SK-N-SH treated with all-trans-retinoic acid at 6 μM for 48 hours (cell line): Measurements from ENCODE around the gene RALGPS1.

Source experiments
- ATAC-seq: fragments of 200-7000 bp; cut with Tn5 transposase; 3 replicates; pipeline ENCODE4 v1.9.1; 2020; ENCODE audit warnings: mild to moderate bottlenecking, moderate library complexity
- ARNTL ChIP-seq: fragments of 450-650 bp; formaldehyde crosslinking; IDR thresholded peaks from 2 replicates; pipeline ENCODE4 v1.5.0; 2020; ENCODE audit warnings: low read depth, mild to moderate bottlenecking, moderate library complexity, borderline replicate concordance
- CSDC2 ChIP-seq: fragments of 250-450 bp; sonication (Bioruptor Pico); IDR thresholded peaks from 2 replicates; pipeline ENCODE4 v1.5.0; 2020; ENCODE audit warnings: mild to moderate bottlenecking, moderate library complexity
- ESRRG ChIP-seq: fragments of 250-450 bp; sonication (Bioruptor Pico); IDR thresholded peaks from 2 replicates; pipeline ENCODE4 v1.6.1; 2021; ENCODE audit warnings: mild to moderate bottlenecking
- ISL1 ChIP-seq: fragments of 250-450 bp; sonication (Bioruptor Pico); IDR thresholded peaks from 2 replicates; pipeline ENCODE4 v2.1.2; 2022; ENCODE audit warnings: mild to moderate bottlenecking, moderate library complexity
- OSR1 ChIP-seq: fragments of 250-450 bp; sonication (Bioruptor Pico); IDR thresholded peaks from 2 replicates; pipeline ENCODE4 v1.8.0; 2022; ENCODE audit warnings: moderate library complexity, mild to moderate bottlenecking, inconsistent platforms
- PPARA ChIP-seq: fragments of 250-450 bp; sonication (Bioruptor Pico); IDR thresholded peaks from 2 replicates; pipeline ENCODE4 v1.5.0; 2020; ENCODE audit warnings: mild to moderate bottlenecking, borderline replicate concordance
- RARB ChIP-seq: fragments of 250-450 bp; sonication (Bioruptor Pico); IDR thresholded peaks from 2 replicates; pipeline ENCODE4 v1.8.0; 2021; ENCODE audit warnings: mild to moderate bottlenecking, moderate library complexity
- TCF4 ChIP-seq: fragments of 250-450 bp; sonication (Bioruptor Pico); IDR thresholded peaks from 2 replicates; pipeline ENCODE4 v1.8.0; 2021; ENCODE audit warnings: mild to moderate bottlenecking, moderate library complexity, borderline replicate concordance
- TOX ChIP-seq: fragments of 250-450 bp; sonication (Bioruptor Pico); IDR thresholded peaks from 2 replicates; pipeline ENCODE4 v1.8.0; 2021; ENCODE audit warnings: mild to moderate bottlenecking, moderate library complexity, borderline replicate concordance
- ZC3H10 ChIP-seq: fragments of 250-450 bp; sonication (Bioruptor Pico); IDR thresholded peaks from 2 replicates; pipeline ENCODE4 v1.5.1; 2021; ENCODE audit warnings: mild to moderate bottlenecking, moderate library complexity
- ZFP3 ChIP-seq: fragments of 250-450 bp; sonication (Bioruptor Pico); IDR thresholded peaks from 2 replicates; pipeline ENCODE4 v1.5.0; 2020; ENCODE audit warnings: mild to moderate bottlenecking, moderate library complexity
- ZNF565 ChIP-seq: fragments of 450-650 bp; formaldehyde crosslinking; conservative IDR thresholded peaks from 2 replicates; pipeline ENCODE4 v1.5.0; 2020; ENCODE audit warnings: low read depth, mild to moderate bottlenecking, moderate library complexity
- TF ChIP-seq, protein P1 (sequence below): fragments of 250-450 bp; sonication (Bioruptor Pico); IDR thresholded peaks from 2 replicates; pipeline ENCODE4 v1.8.0; 2021; ENCODE audit warnings: low read depth, mild to moderate bottlenecking, moderate library complexity, borderline replicate concordance
- TF ChIP-seq, protein P2 (sequence below): fragments of 250-450 bp; sonication (Bioruptor Pico); IDR thresholded peaks from 2 replicates; pipeline ENCODE4 v1.5.1; 2021; ENCODE audit warnings: mild to moderate bottlenecking, moderate library complexity
- TF ChIP-seq, protein P3 (sequence below): fragments of 250-450 bp; sonication (Bioruptor Pico); IDR thresholded peaks from 2 replicates; pipeline ENCODE4 v1.5.0; 2020; ENCODE audit warnings: mild to moderate bottlenecking, moderate library complexity
- TF ChIP-seq, protein P4 (sequence below): fragments of 250-450 bp; sonication (Bioruptor Pico); IDR thresholded peaks from 2 replicates; pipeline ENCODE4 v1.5.1; 2020; ENCODE audit warnings: low read depth, mild to moderate bottlenecking, moderate library complexity
- TF ChIP-seq, protein P5 (sequence below): fragments of 250-450 bp; sonication (Bioruptor Pico); IDR thresholded peaks from 2 replicates; pipeline ENCODE4 v1.8.0; 2020; ENCODE audit warnings: mild to moderate bottlenecking, moderate library complexity, borderline replicate concordance

RALGPS1 gene

DNA sequence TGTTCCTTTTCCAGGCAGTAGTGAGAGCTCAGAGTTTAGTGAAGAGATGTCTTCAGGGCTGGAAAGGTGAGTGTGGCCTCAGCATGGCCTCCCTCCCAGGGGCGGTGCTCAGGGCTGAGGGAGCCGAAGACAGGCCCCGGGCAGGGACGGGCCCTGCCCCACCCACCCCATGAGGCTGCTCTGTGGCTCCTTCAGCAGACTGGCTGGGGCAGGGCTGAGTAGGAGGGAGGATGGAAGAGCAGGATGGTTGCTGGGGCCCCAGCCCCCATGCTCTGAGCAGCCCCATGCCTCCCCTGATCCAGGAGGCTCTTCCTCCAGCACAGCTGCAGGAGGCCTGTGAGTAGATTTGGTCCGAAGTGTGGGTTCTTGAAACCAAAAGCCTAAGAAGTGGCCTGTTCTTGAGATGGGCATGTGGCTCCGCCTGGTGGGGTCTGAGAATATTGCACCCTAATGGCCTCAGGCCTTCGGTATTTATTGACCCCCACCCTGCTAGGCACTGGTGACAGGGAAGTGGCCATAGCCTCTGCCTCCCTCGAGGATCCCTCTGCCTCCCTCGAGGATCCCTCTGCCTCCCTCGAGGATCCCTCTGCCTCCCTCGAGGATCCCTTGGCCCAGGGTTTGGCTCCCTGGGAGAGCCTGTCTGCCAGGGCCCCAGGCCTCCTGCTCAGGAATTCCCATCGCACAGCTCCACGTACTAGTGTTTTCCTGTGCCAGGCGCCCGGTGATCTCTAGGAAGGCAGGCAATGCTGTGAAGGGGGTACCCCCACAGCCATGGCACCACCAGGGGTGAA lies 284.6 kb downstream of the RALGPS1 start:
- ATAC-seq = peak; percentile 80
- TF ChIP-seq, protein P1, sequence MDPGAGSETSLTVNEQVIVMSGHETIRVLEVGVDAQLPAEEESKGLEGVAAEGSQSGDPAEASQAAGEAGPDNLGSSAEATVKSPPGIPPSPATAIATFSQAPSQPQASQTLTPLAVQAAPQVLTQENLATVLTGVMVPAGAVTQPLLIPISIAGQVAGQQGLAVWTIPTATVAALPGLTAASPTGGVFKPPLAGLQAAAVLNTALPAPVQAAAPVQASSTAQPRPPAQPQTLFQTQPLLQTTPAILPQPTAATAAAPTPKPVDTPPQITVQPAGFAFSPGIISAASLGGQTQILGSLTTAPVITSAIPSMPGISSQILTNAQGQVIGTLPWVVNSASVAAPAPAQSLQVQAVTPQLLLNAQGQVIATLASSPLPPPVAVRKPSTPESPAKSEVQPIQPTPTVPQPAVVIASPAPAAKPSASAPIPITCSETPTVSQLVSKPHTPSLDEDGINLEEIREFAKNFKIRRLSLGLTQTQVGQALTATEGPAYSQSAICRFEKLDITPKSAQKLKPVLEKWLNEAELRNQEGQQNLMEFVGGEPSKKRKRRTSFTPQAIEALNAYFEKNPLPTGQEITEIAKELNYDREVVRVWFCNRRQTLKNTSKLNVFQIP (CRISPR knock-in tag) = no peak
- no peak for TF ChIP-seq ZFP3 (CRISPR knock-in tag)
- no peak for TF ChIP-seq ISL1 (CRISPR knock-in tag)
- TF ChIP-seq, protein P2, sequence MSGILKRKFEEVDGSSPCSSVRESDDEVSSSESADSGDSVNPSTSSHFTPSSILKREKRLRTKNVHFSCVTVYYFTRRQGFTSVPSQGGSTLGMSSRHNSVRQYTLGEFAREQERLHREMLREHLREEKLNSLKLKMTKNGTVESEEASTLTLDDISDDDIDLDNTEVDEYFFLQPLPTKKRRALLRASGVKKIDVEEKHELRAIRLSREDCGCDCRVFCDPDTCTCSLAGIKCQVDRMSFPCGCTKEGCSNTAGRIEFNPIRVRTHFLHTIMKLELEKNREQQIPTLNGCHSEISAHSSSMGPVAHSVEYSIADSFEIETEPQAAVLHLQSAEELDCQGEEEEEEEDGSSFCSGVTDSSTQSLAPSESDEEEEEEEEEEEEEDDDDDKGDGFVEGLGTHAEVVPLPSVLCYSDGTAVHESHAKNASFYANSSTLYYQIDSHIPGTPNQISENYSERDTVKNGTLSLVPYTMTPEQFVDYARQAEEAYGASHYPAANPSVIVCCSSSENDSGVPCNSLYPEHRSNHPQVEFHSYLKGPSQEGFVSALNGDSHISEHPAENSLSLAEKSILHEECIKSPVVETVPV (CRISPR knock-in tag) = no peak
- no peak for TF ChIP-seq TOX (CRISPR knock-in tag)
- TF ChIP-seq, protein P3, sequence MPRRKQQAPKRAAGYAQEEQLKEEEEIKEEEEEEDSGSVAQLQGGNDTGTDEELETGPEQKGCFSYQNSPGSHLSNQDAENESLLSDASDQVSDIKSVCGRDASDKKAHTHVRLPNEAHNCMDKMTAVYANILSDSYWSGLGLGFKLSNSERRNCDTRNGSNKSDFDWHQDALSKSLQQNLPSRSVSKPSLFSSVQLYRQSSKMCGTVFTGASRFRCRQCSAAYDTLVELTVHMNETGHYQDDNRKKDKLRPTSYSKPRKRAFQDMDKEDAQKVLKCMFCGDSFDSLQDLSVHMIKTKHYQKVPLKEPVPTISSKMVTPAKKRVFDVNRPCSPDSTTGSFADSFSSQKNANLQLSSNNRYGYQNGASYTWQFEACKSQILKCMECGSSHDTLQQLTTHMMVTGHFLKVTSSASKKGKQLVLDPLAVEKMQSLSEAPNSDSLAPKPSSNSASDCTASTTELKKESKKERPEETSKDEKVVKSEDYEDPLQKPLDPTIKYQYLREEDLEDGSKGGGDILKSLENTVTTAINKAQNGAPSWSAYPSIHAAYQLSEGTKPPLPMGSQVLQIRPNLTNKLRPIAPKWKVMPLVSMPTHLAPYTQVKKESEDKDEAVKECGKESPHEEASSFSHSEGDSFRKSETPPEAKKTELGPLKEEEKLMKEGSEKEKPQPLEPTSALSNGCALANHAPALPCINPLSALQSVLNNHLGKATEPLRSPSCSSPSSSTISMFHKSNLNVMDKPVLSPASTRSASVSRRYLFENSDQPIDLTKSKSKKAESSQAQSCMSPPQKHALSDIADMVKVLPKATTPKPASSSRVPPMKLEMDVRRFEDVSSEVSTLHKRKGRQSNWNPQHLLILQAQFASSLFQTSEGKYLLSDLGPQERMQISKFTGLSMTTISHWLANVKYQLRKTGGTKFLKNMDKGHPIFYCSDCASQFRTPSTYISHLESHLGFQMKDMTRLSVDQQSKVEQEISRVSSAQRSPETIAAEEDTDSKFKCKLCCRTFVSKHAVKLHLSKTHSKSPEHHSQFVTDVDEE = no peak
- TF ChIP-seq, protein P4, sequence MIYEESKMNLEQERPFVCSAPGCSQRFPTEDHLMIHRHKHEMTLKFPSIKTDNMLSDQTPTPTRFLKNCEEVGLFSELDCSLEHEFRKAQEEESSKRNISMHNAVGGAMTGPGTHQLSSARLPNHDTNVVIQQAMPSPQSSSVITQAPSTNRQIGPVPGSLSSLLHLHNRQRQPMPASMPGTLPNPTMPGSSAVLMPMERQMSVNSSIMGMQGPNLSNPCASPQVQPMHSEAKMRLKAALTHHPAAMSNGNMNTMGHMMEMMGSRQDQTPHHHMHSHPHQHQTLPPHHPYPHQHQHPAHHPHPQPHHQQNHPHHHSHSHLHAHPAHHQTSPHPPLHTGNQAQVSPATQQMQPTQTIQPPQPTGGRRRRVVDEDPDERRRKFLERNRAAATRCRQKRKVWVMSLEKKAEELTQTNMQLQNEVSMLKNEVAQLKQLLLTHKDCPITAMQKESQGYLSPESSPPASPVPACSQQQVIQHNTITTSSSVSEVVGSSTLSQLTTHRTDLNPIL (CRISPR knock-in tag) = no peak
- TF ChIP-seq PPARA (CRISPR knock-in tag) = no peak
- no peak for TF ChIP-seq OSR1 (CRISPR knock-in tag)
- no peak for TF ChIP-seq RARB (CRISPR knock-in tag)
- TF ChIP-seq ARNTL (CRISPR knock-in tag) = no peak
- no peak for TF ChIP-seq ESRRG
- no peak for TF ChIP-seq ZNF565 (CRISPR knock-in tag)
- TF ChIP-seq, all 23 proteins: peak for 0

DNA sequence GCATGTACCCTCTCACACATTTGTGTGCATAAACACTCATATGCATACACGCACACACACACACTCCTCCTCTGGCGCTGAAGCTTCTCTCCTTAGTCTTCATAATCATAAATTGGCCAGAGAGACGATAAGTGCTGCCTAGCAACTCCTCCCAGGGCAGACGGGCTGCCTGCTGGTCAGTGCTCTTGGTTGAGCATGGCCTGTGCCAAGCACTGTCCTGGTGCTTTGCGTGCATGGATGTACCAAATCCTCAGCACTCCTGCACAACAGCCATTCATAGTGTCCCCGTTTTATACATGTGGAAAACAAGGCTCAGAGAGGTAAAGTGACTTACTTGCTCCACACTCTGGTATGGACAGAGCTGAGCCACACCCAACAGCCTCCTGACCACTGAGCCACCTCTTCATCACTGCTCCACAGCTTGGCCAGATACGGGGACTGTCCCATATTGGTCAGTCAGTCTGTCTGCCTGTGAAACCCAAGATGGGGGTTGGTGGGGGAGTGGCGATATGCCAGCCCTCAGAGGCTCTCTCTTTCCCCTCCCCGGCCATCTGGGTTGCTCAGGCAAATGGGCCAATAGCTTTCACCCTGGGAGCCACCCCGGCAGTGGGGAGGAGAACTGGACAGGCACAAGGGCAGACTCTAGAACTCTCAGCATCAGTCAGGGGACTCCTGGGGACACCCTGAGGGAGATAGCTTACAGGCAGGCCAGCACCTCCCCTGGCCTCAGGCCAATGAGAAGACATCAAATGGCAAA lies 285.7 kb downstream of the RALGPS1 start:
- no peak for ATAC-seq
- TF ChIP-seq CSDC2 (CRISPR knock-in tag) (no peak), TCF4 (no peak)
- TF ChIP-seq, protein P1 (CRISPR knock-in tag) = no peak

DNA sequence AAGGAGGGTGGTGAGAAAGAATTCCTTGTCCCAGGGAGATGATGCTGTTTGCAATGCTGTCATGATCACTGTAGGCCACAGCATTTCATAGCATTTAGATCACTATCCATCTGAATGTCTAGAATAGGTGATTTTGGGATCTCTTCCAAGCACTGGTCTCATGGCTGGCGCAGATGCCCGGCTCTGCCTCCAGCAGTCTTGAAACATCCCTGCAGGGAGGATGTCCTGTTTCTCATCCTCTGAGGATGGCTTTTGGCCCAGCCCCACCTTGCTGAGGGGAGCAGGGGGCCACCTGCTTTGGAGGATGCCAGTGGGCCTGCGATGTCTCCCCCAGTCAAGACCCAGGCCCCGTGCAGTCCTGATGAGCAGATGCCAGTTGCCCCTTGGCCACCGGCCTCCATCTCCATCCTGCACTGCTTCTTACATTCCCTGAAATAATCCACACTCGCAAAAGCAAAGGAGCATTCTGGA lies 286.5 kb downstream of the RALGPS1 start:
- TF ChIP-seq, protein P5, sequence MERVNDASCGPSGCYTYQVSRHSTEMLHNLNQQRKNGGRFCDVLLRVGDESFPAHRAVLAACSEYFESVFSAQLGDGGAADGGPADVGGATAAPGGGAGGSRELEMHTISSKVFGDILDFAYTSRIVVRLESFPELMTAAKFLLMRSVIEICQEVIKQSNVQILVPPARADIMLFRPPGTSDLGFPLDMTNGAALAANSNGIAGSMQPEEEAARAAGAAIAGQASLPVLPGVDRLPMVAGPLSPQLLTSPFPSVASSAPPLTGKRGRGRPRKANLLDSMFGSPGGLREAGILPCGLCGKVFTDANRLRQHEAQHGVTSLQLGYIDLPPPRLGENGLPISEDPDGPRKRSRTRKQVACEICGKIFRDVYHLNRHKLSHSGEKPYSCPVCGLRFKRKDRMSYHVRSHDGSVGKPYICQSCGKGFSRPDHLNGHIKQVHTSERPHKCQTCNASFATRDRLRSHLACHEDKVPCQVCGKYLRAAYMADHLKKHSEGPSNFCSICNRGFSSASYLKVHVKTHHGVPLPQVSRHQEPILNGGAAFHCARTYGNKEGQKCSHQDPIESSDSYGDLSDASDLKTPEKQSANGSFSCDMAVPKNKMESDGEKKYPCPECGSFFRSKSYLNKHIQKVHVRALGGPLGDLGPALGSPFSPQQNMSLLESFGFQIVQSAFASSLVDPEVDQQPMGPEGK (CRISPR knock-in tag) = no peak
- TF ChIP-seq, protein P4 (CRISPR knock-in tag) = no peak
- TF ChIP-seq RARB (CRISPR knock-in tag) = no peak
- TF ChIP-seq ZNF565 (CRISPR knock-in tag) = no peak
- TF ChIP-seq ZC3H10 (CRISPR knock-in tag) = no peak
- no peak for ATAC-seq
